HG02981 (cell line): ENCODE data around the gene CAPN5.
"Not testable (repeated sequence)": the region's sequence is repeated elsewhere in the genome, so short reads cannot be mapped to it uniquely, and the experiment has no call there.

Experiments used
- ATAC-seq: cut with Tn5 transposase; IDR thresholded peaks from one replicate; pipeline ENCODE4 v1.9.1; 2021; ENCODE audit warnings: mild to moderate bottlenecking, moderate library complexity; ENCODE audit not compliant: unreplicated experiment

Gene CAPN5

GRCh38 chr11:77094841-77095365 is 28.1 kb downstream of the CAPN5 start:
- ATAC-seq = no peak

GRCh38 chr11:77095551-77096490 is 29.1 kb downstream of the CAPN5 start:
- ATAC-seq = no peak

DNA sequence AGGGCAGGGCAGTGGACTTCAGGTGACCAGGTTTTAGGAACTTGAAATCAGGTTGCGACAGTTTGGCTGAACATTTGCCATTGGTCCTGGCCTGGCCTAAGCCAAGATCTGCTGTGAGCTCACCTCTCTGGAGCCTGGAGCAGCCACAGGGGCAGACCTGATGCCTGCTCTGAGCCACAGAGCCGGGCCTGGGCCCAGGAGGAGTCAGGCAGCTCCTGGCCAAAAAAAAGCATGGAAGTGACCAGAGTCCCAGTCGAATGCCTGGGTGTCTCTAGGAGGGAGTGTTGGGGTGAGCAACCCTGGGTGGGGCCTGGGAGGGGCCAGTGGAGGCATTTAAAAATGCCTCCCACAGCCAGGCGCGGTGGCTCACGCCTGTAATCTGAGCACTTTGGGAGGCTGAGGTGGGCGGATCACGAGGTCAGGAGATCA is 29.8 kb downstream of the CAPN5 start:
- ATAC-seq = no peak

GRCh38 chr11:77097180-77097579 is 30.4 kb downstream of the CAPN5 start:
- not testable (repeated sequence) for ATAC-seq

DNA sequence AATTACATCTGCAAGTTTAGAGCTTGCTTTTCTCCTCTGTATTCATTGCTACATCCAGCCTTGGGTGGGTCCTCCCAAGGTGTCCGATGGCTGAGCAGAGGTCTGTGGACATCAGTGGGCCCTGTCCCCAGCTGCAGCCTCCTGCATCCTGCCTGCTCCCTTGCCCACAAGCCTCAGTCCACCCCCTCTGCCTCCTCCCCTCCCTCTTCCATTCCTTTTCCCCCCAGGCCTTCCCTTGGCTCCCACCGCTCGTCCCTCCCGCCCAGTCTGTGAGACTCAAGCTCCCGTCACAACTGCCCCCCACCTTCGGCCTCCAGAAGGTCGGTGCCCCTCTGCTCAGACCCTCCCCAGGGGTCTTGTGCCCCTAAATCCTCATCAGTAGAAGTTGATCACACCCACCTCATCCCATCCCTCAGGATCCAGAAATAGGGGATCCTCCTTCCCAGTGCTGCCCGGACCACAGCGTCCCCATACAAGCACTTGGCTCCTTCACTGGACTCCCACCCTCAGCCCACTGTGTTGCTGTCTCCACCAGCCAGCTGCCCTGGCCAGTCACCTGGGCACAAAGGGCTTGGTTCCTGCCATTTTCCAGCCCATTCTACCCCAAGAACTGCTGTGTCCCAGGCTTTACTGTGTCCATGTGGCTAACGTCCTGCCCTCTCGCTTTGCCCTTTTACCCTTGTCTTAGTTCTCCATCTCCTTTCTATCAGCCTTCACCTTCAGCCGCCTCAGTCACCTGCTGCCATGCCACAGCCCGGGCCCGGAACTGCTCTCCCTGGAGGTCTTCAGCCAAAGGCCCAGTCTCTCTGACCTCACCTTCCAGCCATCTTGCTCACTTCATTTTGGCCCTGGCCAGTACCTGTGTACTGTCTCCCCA is 33.6 kb downstream of the CAPN5 start:
- ATAC-seq = no peak

- no peak for ATAC-seq
Observed at GRCh38 chr11:77101043-77101537, 34.3 kb downstream of the CAPN5 start.

GRCh38 chr11:77102246-77103210 is 35.8 kb downstream of the CAPN5 start, which contains the start of gene OMP:
TSS of gene OMP (plus strand) at chr11:77102840. CDS start at chr11:77102840, 0 bp downstream.
- no peak for ATAC-seq

DNA sequence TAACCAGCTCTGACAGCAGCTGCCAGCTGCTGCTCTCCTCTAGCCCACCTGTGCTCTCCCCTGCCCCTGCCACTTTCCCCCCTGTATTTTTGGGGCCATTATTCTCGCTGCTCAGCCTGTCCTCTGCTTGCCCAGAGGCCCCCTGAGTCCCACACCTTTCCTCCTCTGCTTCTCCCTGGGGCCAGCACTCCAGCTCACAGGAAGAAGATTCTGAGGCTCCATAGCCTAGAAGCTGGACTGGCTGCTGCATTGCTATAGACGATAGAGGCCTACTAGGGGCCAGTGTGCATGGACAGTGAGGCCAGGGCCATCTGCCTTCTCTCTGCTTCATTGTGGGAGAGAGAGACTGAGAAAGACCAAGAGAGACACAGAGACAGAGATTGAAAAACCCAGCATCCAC is 36.5 kb downstream of the CAPN5 start:
- no peak for ATAC-seq

DNA sequence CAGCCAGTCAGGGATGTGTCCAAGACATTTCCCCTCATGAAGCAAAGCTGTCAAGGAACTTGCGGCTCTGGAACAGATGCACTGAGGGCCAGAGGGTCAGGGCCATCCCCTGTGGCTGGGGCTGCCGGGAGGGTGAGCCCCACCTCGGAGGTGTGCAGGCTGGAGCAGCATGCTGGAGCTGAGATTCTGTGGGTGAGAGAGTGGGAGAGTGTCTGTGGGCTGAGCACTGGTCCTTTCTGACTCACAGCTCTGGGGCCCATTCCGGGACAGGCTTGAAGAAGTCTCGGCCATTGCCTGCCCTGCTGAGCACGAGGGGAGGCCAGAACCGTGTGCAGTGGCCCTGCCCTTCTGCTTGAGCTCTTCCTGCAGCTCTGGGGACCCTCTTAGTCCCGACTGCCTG is 38.0 kb downstream of the CAPN5 start:
- ATAC-seq = no peak

DNA sequence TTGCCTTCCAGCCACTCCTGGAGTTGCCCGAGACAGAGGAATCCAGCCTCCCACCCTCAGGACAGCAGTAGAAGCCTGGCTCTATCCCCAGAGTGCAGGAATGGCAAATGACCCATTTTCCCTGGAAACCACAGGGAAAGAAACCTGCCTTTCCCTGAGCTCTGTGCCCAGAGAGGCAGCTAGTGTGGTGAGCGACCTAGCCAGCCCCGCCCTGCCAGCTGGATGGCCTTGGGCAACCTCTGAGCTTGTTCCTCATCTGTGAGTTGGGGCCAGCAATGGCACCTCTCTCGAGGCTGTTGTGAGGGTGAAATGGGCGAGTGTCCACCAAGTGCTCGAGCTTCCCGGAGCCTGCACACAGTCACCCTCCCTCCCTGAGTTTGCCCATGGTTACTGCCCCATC is 39.5 kb downstream of the CAPN5 start:
- ATAC-seq = no peak

GRCh38 chr11:77106759-77107158 is 40.0 kb downstream of the CAPN5 start:
- no peak for ATAC-seq

GRCh38 chr11:77107950-77108349 is 41.2 kb downstream of the CAPN5 start:
- ATAC-seq = no peak

DNA sequence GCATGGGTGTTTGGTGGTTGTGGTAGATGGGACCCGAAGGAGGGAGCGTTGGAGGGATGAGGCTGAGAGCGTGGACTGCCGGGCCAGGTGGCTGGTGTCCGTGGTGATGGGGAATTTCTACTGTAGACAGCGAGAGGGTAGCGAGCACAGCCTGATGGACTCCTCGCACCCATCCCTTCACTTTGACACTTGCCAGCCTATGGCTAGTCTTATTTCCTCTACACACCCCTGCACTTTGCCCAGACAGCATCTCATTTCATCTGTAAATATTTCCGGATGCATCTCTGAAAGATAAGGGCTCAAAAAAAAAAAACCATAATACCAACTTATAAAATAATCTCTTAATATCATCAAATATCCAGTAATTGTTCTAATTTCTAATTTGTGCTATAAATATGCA is 41.7 kb downstream of the CAPN5 start:
- no peak for ATAC-seq

- no peak for ATAC-seq
Observed at GRCh38 chr11:77109236-77110019, 42.7 kb downstream of the CAPN5 start.

DNA sequence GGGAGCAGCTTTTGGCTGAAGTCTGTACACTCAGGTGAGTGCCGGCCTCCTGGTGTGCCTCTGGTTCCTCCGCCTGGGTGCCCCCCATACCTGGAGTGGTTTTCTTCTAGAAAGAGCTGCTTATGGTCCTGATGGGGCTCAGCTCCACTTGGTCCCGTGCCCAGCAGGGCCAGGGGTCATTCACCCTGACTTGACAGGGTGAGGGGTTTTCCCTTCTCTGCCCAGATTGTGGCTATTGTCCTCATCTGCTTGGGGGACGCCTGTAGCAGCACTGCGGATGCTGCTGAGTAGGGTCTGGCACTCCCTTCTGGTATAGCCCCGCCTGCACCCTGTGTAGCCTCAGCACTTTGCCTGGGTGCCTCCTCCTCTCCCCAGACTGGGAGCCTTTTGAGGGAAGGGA is 44.1 kb downstream of the CAPN5 start:
- no peak for ATAC-seq

DNA sequence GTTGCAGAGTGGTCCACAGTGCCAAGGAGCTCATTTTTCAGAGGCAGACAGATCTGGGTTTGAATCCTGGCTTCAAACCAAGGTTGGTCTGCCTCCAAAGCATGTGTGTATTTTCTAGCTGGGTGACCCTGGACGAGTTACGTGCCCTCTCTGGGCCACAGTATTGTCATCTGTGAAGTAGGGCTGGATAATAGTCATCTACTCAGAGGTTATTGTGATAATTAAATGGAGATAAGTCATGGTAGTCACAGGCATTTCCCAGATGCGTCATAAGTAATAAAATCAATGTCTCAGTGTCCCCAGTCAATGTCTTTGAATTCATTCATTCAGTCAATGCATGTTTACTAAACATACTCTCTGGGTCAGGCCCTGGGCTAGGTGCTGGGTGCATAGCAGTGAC is 44.5 kb downstream of the CAPN5 start:
- no peak for ATAC-seq

DNA sequence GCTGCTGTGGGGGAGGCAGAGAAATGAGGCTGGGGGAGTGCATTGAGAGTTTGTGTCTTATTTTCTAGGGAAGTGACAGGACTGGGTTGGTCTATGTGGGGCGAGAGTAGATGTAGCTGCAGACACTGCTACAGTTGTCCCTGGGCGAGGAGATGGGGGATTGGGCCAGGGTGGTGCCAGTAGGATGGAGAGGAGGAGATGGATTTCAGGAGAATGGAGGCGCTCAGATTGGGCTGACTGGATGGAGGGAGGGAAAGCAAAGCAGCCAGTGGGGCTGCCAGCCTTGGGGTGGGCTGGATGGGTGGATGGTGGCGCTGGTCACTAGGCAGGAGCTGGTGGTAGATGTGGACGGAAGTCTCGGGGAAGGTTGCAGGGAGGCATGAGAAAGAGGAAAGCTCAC is 45.2 kb downstream of the CAPN5 start:
- ATAC-seq = no peak

DNA sequence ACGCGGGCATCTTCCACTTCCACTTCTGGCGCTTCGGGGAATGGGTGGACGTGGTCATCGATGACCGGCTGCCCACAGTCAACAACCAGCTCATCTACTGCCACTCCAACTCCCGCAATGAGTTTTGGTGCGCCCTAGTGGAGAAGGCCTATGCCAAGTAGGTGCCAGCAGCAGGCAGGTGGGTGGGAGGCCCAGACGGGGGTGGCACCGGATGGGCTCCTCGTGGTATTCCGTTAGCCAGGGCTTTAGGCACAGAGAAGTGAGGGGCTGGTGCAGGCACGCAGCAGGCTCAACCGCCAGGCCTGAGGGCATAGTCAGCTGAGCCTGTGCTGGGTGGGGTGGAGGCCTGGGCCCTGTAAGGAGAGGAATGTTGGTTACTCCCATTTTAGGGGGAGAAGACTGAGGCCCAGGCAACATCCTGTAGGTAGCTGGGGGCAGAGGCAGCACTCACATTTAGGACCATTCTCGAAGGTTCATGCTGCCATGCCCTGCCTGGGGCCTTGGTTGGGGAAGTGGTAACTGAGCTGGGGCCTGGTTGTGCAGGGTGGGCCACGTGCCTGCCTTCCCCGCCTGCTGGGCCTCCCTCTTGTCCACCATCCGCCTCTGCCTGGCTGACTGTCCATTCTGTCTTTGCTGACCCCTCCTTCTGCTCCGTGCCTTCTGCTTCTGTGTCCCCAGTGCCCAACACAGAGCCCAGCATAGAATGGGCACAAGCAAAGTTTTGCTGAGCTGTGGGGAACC is 46.0 kb downstream of the CAPN5 start:
- ATAC-seq = no peak
